Measurements from ENCODE around the gene RAD9A.
A peak's percentile ranks its signal among the peaks of the same experiment; 100 is the strongest.

RAD9A gene

DNA sequence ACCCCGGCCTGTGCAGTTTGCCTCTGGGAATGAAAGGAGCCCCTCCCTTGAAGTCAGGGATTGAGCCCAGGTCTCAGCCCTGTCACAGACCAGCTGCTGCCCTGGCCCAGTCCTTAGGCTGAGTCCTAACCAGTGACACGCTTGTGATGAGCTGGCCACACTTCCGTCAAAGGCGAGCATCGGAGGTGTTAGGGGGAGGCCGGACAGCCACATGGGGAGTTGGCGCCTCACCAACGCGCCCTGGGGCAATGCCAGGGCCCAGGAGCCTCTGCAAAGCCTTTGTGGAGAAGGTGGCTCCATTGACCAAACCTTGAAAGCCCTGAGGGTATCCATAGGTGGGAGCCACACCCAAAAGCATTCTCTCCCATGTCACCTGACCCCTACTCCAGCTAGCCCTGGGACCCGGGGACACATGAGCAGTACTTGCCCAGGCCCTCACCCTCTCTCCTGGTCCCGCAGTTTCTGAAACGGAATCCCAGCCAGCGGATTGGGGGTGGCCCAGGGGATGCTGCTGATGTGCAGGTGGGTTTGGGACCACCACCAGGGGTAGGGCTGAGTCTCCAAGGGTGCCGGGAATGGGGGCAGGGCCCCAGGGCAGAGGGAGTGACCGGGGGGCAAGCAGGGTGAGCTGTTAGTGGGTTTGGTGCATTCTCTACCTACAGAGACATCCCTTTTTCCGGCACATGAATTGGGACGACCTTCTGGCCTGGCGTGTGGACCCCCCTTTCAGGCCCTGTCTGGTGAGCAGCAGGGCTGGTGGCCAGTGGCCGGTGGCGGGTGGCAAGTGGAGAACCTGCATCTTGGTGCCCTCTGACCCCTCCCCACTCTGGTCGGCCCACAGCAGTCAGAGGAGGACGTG is 42.0 kb downstream of the RAD9A start:
- TF ChIP-seq, protein P1, sequence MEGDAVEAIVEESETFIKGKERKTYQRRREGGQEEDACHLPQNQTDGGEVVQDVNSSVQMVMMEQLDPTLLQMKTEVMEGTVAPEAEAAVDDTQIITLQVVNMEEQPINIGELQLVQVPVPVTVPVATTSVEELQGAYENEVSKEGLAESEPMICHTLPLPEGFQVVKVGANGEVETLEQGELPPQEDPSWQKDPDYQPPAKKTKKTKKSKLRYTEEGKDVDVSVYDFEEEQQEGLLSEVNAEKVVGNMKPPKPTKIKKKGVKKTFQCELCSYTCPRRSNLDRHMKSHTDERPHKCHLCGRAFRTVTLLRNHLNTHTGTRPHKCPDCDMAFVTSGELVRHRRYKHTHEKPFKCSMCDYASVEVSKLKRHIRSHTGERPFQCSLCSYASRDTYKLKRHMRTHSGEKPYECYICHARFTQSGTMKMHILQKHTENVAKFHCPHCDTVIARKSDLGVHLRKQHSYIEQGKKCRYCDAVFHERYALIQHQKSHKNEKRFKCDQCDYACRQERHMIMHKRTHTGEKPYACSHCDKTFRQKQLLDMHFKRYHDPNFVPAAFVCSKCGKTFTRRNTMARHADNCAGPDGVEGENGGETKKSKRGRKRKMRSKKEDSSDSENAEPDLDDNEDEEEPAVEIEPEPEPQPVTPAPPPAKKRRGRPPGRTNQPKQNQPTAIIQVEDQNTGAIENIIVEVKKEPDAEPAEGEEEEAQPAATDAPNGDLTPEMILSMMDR (IDR thresholded peaks at IDR 0.05; ENCODE audit: control extremely low read depth, extremely low read depth, low read depth, missing control alignments) = no peak
- POLR2A ChIA-PET = interaction anchor here (0.6 to 1.3 kb wide), 2 partner anchors 10 to 16 kb away, joined by 3 read pairs; partner anchors contain the start of gene CORO1B
- no peak for DNase-seq (ENCODE audit: extremely low spot score)
- CTCF ChIA-PET = interaction anchor here (1.2 to 1.8 kb wide), 2 partner anchors 32 to 172 kb away, joined by 3 to 6 read pairs; partner anchors contain the start of gene PPP1CA

DNA sequence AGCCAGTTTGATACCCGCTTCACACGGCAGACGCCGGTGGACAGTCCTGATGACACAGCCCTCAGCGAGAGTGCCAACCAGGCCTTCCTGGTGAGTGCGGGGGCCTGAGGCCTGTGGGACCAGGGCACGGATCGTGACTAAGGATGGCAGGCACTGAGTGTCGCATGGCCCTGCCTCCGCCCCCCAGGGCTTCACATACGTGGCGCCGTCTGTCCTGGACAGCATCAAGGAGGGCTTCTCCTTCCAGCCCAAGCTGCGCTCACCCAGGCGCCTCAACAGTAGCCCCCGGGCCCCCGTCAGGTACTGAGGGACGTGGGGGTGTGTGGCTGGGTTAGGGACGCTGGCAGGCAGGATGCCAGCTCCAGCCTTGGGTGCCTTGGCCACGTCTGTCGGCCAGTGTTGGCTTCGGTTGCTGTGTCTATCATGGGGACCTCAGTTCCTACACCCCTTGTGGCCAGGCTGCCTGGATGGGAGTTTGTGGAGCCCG is 42.7 kb downstream of the RAD9A start:
- ChIA-PET CTCF (interaction anchor here (1.8 kb wide), 1 partner anchor 33 kb away, joined by 6 read pairs; the partner anchor contains the start of gene PPP1CA), POLR2A (interaction anchor here (1.3 kb wide), 1 partner anchor 15 kb away, joined by 3 read pairs; no protein-coding TSS in a partner anchor)
- DNase-seq (ENCODE audit: extremely low spot score) = no peak
- TF ChIP-seq, protein P1 (IDR thresholded peaks at IDR 0.05; ENCODE audit: control extremely low read depth, extremely low read depth, low read depth, missing control alignments) = no peak

DNA sequence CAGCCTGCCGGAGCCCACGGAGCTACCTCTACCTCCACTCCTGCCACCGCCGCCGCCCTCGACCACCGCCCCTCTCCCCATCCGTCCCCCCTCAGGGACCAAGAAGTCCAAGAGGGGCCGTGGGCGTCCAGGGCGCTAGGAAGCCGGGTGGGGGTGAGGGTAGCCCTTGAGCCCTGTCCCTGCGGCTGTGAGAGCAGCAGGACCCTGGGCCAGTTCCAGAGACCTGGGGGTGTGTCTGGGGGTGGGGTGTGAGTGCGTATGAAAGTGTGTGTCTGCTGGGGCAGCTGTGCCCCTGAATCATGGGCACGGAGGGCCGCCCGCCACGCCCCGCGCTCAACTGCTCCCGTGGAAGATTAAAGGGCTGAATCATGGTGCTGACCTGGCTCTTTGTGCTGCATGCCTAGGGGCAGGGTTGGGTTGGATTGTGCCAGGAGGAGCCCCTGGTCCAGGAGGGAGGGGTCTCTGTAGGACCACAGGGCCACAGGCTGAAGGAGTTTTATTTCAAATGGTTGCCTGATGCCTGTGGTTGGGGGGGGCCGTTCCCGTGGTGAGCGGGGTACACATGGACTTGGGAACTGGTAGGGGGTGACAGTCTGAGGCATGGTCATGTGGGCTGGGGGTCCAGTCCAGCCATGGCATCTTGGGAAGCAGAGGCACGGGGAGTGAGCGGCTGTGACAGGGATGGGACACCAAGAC is 43.4 kb downstream of the RAD9A start:
- ChIA-PET CTCF (interaction anchor here (1.2 to 1.8 kb wide), 2 partner anchors 34 to 84 kb away, joined by 3 to 6 read pairs; partner anchors contain the start of gene PPP1CA), POLR2A (interaction anchor here (1.3 kb wide), 1 partner anchor 14 kb away, joined by 3 read pairs; no protein-coding TSS in a partner anchor)
- no peak for DNase-seq (ENCODE audit: extremely low spot score)
- TF ChIP-seq, protein P1 (IDR thresholded peaks at IDR 0.05; ENCODE audit: control extremely low read depth, extremely low read depth, low read depth, missing control alignments) = no peak

DNA sequence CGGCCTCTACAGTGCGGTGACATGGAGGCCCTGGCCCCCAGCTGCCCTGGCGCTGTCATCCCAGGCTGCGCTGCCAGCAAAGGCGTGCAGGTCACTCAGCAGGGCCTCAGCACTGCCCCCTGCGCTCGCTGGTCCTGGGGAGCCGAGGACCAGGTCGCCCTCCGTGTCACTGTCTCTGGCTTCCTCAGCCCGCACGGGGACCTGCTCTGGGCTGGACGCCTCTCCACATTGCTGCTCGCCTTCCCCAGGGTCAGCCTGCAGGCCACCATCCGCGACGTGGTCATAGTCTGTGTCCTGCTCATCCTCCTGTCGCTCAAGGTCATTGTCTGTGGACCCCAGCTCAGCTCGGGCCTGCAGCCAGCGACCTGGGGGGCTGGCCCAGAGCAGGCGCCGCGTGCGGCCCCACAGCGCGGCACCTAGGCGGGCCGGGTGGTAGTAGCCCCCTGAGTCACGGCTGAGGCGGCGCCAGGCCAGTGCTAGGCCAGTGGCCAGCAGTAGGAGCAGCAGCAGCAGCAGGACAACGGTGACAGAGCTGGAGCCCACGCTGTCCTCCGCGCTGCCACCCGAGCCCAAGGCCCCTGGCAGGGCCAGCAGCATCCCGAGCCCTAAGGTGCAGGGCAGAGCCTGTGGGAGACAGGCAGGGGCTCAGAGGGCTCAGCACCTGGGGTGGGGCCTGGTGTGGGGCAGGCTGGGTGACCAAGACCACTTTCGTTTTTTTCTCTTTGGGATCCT is 44.1 kb downstream of the RAD9A start:
- ChIA-PET POLR2A (interaction anchor here (1.1 to 1.2 kb wide), 2 partner anchors 47 to 51 kb away, joined by 3 read pairs; partner anchors contain the start of gene AIP), CTCF (interaction anchor here (0.8 to 2.1 kb wide), 5 partner anchors 10 to 84 kb away, joined by 3 to 8 read pairs (median 3); partner anchors contain the start of gene PPP1CA)
- no peak for DNase-seq (ENCODE audit: extremely low spot score)
- TF ChIP-seq, protein P1 (IDR thresholded peaks at IDR 0.05; ENCODE audit: control extremely low read depth, extremely low read depth, low read depth, missing control alignments) = no peak

DNA sequence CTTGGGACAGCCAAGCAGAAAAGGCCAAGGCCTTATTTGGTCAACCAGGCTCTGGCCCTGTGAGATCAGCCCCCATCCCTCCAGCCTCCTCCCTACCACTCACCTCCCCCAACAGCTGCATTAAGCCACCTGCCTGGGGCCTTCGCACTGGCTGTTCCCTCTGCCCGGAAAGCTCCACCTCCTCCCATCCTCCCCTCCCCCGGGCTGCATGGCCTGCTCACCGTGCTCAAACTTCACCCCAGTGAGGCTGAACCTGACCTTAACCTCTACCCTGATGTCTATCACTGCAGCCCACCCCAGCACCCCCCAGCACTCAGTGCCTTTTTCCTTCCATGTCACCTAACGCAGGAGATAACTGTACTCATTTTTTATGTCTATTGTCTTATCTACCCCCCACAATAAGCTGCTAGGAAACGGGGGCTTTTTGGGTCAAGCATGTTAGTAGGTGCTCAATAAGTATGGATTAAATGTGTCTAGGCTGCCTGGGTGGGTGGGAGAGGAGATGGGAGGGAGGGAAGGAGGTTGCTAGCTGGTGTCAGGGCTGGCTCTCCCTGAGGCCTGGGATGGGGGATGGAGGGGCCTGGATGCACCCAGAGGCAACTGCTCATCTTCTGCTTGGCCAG is 44.8 kb downstream of the RAD9A start:
- TF ChIP-seq, protein P1 (IDR thresholded peaks at IDR 0.05; ENCODE audit: control extremely low read depth, extremely low read depth, low read depth, missing control alignments) = no peak
- peak; percentile 86 for DNase-seq (ENCODE audit: extremely low spot score)
- CTCF ChIA-PET = interaction anchor here (0.8 to 2.1 kb wide), 7 partner anchors 9 to 85 kb away, joined by 3 to 8 read pairs (median 3); partner anchors contain the start of genes PITPNM1 and PPP1CA
- POLR2A ChIA-PET = interaction anchor here (0.9 to 1.7 kb wide), 5 partner anchors 18 to 66 kb away, joined by 3 to 4 read pairs (median 3); partner anchors contain the start of gene AIP

Measured in GM10248 (cell line).